Anterior cingulate cortex (tissue), 58 donors: Measurements from ENCODE around the gene RTEL1.
"Not testable (repeated sequence)": the region's sequence is repeated elsewhere in the genome, so short reads cannot be mapped to it uniquely, and the experiment has no call there.

Experiments
- DNase-seq, 58 donors: peaks; one replicate each; lab custom pipeline; 2025; lab: John Stamatoyannopoulos, UW

The RTEL1 gene

GRCh38 chr20:63650486-63650885 is 7.6 kb upstream of the RTEL1 start:
- DNase-seq, result not testable (repeated sequence)

GRCh38 chr20:63651942-63652191 is 6.2 kb upstream of the RTEL1 start:
- DNase-seq, result peak in 1 of 58 donors; percentile 40

- DNase-seq, result no peak
Observed at GRCh38 chr20:63652192-63652980, 5.7 kb upstream of the RTEL1 start.

- peak in 56 of 58 donors; percentile 35 to 94 (median 80) for DNase-seq
Observed at GRCh38 chr20:63653041-63653973, 4.8 kb upstream of the RTEL1 start, which contains the start of gene STMN3. Gene STMN3, minus strand, starts transcription at chr20:63653424. Its CDS starts 79 bp downstream, at chr20:63653345.

GRCh38 chr20:63653974-63654668 is 4.0 kb upstream of the RTEL1 start:
- DNase-seq, result no peak

- DNase-seq, result no peak
Observed at GRCh38 chr20:63655249-63655648, 2.9 kb upstream of the RTEL1 start.

- no peak for DNase-seq
Observed at GRCh38 chr20:63656451-63656850, 1.7 kb upstream of the RTEL1 start.

- DNase-seq, result peak in 4 of 58 donors; percentile 17 to 61 (median 38)
Observed at GRCh38 chr20:63657260-63657936, 714 bp upstream of the RTEL1 start.

- peak in 3 of 58 donors; percentile 63 to 76 (median 71) for DNase-seq
Observed at GRCh38 chr20:63658749-63659187, 656 bp downstream of the RTEL1 start.

GRCh38 chr20:63659370-63659769 is 1.3 kb downstream of the RTEL1 start:
- no peak for DNase-seq

GRCh38 chr20:63660174-63660573 is 2.1 kb downstream of the RTEL1 start:
- not testable (repeated sequence) for DNase-seq

GRCh38 chr20:63660622-63661021 is 2.5 kb downstream of the RTEL1 start:
- no peak for DNase-seq

GRCh38 chr20:63661108-63661507 is 3.0 kb downstream of the RTEL1 start:
- no peak for DNase-seq

GRCh38 chr20:63661959-63662812 is 4.1 kb downstream of the RTEL1 start:
- no peak for DNase-seq

GRCh38 chr20:63662813-63663189 is 4.7 kb downstream of the RTEL1 start:
- DNase-seq, result no peak

- DNase-seq, result no peak
Observed at GRCh38 chr20:63663332-63664066, 5.4 kb downstream of the RTEL1 start.

GRCh38 chr20:63664143-63664851 is 6.2 kb downstream of the RTEL1 start:
- no peak for DNase-seq
